Prostate gland (tissue), 2 donors: ENCODE results near the gene PPP1R15B. TPM values are rescaled to one million over a fixed set of nuclear protein-coding genes. Genes with fewer than 3 reads are reported as not detected.

Experiments
- DNase-seq: peaks from one replicate; pipeline ENCODE4 v3.0.0-alpha.2; 2019; ENCODE audit warnings: low spot score
- H3K27ac ChIP-seq, 2 donors: fragments of 200-600 bp; sonication (generic); 2 replicates each; pipeline ENCODE4 v1.5.1; 2017 to 2019
- H3K27me3 ChIP-seq: fragments of 200-600 bp; sonication (generic); replicated peaks from 2 replicates; pipeline ENCODE4 v1.5.1; 2019; ENCODE audit not compliant: insufficient read depth
- H3K36me3 ChIP-seq, 2 donors: fragments of 200-600 bp; sonication (generic); 1 replicate in 1 of 2; 2 replicates in 1 of 2; pipeline versions ENCODE4 v1.5.1 to v1.8.1; 2017 to 2019
- H3K4me1 ChIP-seq: fragments of 200-600 bp; sonication (generic); replicated peaks from 2 replicates; pipeline ENCODE4 v1.5.1; 2019
- H3K4me3 ChIP-seq, 2 donors: fragments of 200-600 bp; sonication (generic); 2 replicates each; pipeline ENCODE4 v1.5.1; 2017 to 2019
- H3K9me3 ChIP-seq: fragments of 200-600 bp; sonication (generic); 2 replicates; pipeline ENCODE4 v1.5.1; 2017
- CTCF ChIP-seq, 4 experiments: fragments of 200-600 bp in 2 of 4; fragments of 450-650 bp in 2 of 4; sonication (generic) in 2 of 4; IDR thresholded peaks; 1 replicate in 3 of 4; 2 replicates in 1 of 4; pipeline ENCODE4 v1.5.1; 2016 to 2019; ENCODE audit warnings: antibody characterized with exemption in 4 of 4, mild to moderate bottlenecking in 2 of 4, moderate library complexity in 2 of 4
- POLR2A ChIP-seq: fragments of 450-650 bp; IDR thresholded peaks from one replicate; pipeline ENCODE4 v1.6.1; 2016; ENCODE audit warnings: antibody characterized with exemption, mild to moderate bottlenecking
- POLR2AphosphoS5 ChIP-seq: sonication (generic); formaldehyde crosslinking; IDR thresholded peaks from one replicate; pipeline ENCODE4 v1.6.1; 2017; ENCODE audit warnings: antibody characterized with exemption
- WGBS: methylation state at CpG from one replicate; pipeline ENCODE4 v1.1.5; 2018; 5-methylcytosine and 5-hydroxymethylcytosine counted together
- intact Hi-C: fragments of 100-400 bp; cut with DNase I; formaldehyde crosslinking; loops from one replicate; pipeline ENCODE4 v1.14.2; 2022
- total RNA-seq, 2 donors: library from RNA; depleted of rRNA; stranded (reverse); fragments of >200 nt; gene quantifications; one replicate each; pipeline ENCODE4 v1.1.0, GENCODE V29; 2016

PPP1R15B gene
- total RNA-seq, 2 donors from 2014 or later = 43.5 to 45.0 TPM

GRCh38 chr1:204438628-204439027, 27.0 kb upstream of the PPP1R15B start:
- H3K4me1 ChIP-seq = peaks cover 8% of the 10 kb centered on the region
- TF ChIP-seq POLR2A (peak; percentile 34), CTCF (IDR thresholded peaks at IDR 0.05) (no peak), POLR2AphosphoS5 (peak; percentile 31)
- H3K27me3 ChIP-seq = no peaks in the 10 kb centered on the region
- peak overlapping the region; percentile 12 to 44 for H3K27ac ChIP-seq
- no peak overlapping the region for H3K4me3 ChIP-seq
- 64% methylated on average over 7 of the region's 7 CpGs for WGBS
- no peak for DNase-seq
- H3K36me3 ChIP-seq = no peaks in the 10 kb centered on the region
- intact Hi-C loops = no loop called here
- no peaks in the 10 kb centered on the region for H3K9me3 ChIP-seq

- DNase-seq = no peak
- Histone ChIP-seq H3K4me1 (peaks cover 5% of the 10 kb centered on the region), H3K9me3 (no peaks in the 10 kb centered on the region), H3K27me3 (no peaks in the 10 kb centered on the region), H3K36me3 (no peaks in the 10 kb centered on the region), H3K27ac (peak overlapping the region; percentile 12 to 44), H3K4me3 (no peak overlapping the region)
- WGBS = 77% methylated on average over 8 of the region's 8 CpGs
- intact Hi-C loops = no loop called here
- TF ChIP-seq POLR2A = no peak
- no peak for TF ChIP-seq POLR2AphosphoS5
- TF ChIP-seq CTCF (IDR thresholded peaks at IDR 0.05) = no peak
Measured at GRCh38 chr1:204437796-204438570, 26.4 kb upstream of the PPP1R15B start.

GRCh38 chr1:204435872-204436271, 24.3 kb upstream of the PPP1R15B start:
- no peaks in the 10 kb centered on the region for H3K27me3 ChIP-seq
- TF ChIP-seq POLR2A = no peak
- H3K27ac ChIP-seq = no peak overlapping the region
- WGBS = 83% methylated on average over 3 of the region's 3 CpGs
- no peak overlapping the region for H3K4me3 ChIP-seq
- H3K9me3 ChIP-seq = no peaks in the 10 kb centered on the region
- DNase-seq = no peak
- no peaks in the 10 kb centered on the region for H3K4me1 ChIP-seq
- intact Hi-C loops = no loop called here
- no peaks in the 10 kb centered on the region for H3K36me3 ChIP-seq

GRCh38 chr1:204435381-204435831, 23.8 kb upstream of the PPP1R15B start:
- TF ChIP-seq POLR2AphosphoS5 = no peak
- TF ChIP-seq POLR2A = no peak
- TF ChIP-seq CTCF (IDR thresholded peaks at IDR 0.05) = no peak
- no peak for DNase-seq
- Histone ChIP-seq H3K9me3 (no peaks in the 10 kb centered on the region), H3K36me3 (no peaks in the 10 kb centered on the region), H3K27me3 (no peaks in the 10 kb centered on the region), H3K4me1 (no peaks in the 10 kb centered on the region), H3K4me3 (no peak overlapping the region), H3K27ac (no peak overlapping the region)
- 93% methylated on average over 4 of the region's 4 CpGs for WGBS
- intact Hi-C loops = no loop called here

GRCh38 chr1:204434116-204434755, 22.6 kb upstream of the PPP1R15B start:
- WGBS = 93% methylated on average over 9 of the region's 9 CpGs
- intact Hi-C loops = no loop called here
- H3K27ac ChIP-seq = no peak overlapping the region
- no peak overlapping the region for H3K4me3 ChIP-seq
- no peaks in the 10 kb centered on the region for H3K36me3 ChIP-seq
- no peaks in the 10 kb centered on the region for H3K27me3 ChIP-seq
- no peak for DNase-seq
- TF ChIP-seq POLR2A (no peak), CTCF (IDR thresholded peaks at IDR 0.05) (no peak), POLR2AphosphoS5 (no peak)
- H3K9me3 ChIP-seq = no peaks in the 10 kb centered on the region
- H3K4me1 ChIP-seq = no peaks in the 10 kb centered on the region
